HEK293 (cell line): ENCODE measurements around the gene PI4KA.

ENCODE experiments used
- BCL11A ChIP-seq: fragments of 450-650 bp; formaldehyde crosslinking; IDR thresholded peaks from 2 replicates; pipeline ENCODE4 v1.5.1; 2016; ENCODE audit warnings: low read depth, missing biosample characterization, missing genetic modification characterization
- BCL11B ChIP-seq: fragments of 450-650 bp; formaldehyde crosslinking; IDR thresholded peaks from 2 replicates; pipeline ENCODE4 v1.5.1; 2016; ENCODE audit warnings: low read depth, missing biosample characterization, missing genetic modification characterization
- GLI4 ChIP-seq: fragments of 450-650 bp; formaldehyde crosslinking; IDR thresholded peaks from 2 replicates; pipeline ENCODE4 v1.5.1; 2016; ENCODE audit warnings: missing biosample characterization, missing genetic modification characterization
- GLIS2 ChIP-seq: fragments of 450-650 bp; formaldehyde crosslinking; IDR thresholded peaks from 2 replicates; pipeline ENCODE4 v1.5.1; 2016; ENCODE audit warnings: missing biosample characterization, missing genetic modification characterization
- HOXA7 ChIP-seq: sonication (generic); formaldehyde crosslinking; IDR thresholded peaks from 2 replicates; pipeline ENCODE4 v1.8.1; 2022; ENCODE audit warnings: missing genetic modification reagents, borderline replicate concordance
- HOXD13 ChIP-seq: sonication (generic); formaldehyde crosslinking; IDR thresholded peaks from 2 replicates; pipeline ENCODE4 v1.8.0; 2022; ENCODE audit warnings: missing genetic modification reagents, borderline replicate concordance
- KLF1 ChIP-seq: fragments of 450-650 bp; formaldehyde crosslinking; IDR thresholded peaks from 2 replicates; pipeline ENCODE4 v1.5.1; 2016; ENCODE audit warnings: missing biosample characterization, missing genetic modification characterization
- KLF10 ChIP-seq: fragments of 450-650 bp; IDR thresholded peaks from 2 replicates; pipeline ENCODE4 v1.5.1; 2018; ENCODE audit warnings: missing biosample characterization, mild to moderate bottlenecking, missing genetic modification characterization
- KLF17 ChIP-seq: fragments of 450-650 bp; formaldehyde crosslinking; IDR thresholded peaks from 2 replicates; pipeline ENCODE4 v1.5.1; 2016; ENCODE audit warnings: missing biosample characterization, missing genetic modification characterization
- MYNN ChIP-seq: fragments of 450-650 bp; formaldehyde crosslinking; IDR thresholded peaks from 2 replicates; pipeline ENCODE4 v1.5.1; 2016; ENCODE audit warnings: missing biosample characterization, missing genetic modification characterization, borderline replicate concordance
- OVOL3 ChIP-seq: fragments of 450-650 bp; formaldehyde crosslinking; IDR thresholded peaks from 2 replicates; pipeline ENCODE4 v1.5.1; 2016; ENCODE audit warnings: missing biosample characterization, missing genetic modification characterization
- PRDM2 ChIP-seq: fragments of 450-650 bp; formaldehyde crosslinking; IDR thresholded peaks from 2 replicates; pipeline ENCODE4 v1.5.1; 2016; ENCODE audit warnings: missing biosample characterization, missing genetic modification characterization, borderline replicate concordance
- SCRT2 ChIP-seq: fragments of 450-650 bp; formaldehyde crosslinking; IDR thresholded peaks from 2 replicates; pipeline ENCODE4 v1.5.1; 2016; ENCODE audit warnings: missing biosample characterization, missing genetic modification characterization
- TRIM28 ChIP-seq: IDR thresholded peaks from 2 replicates; pipeline ENCODE4 v1.6.1; 2011; ENCODE audit warnings: low read length, control low read depth, borderline replicate concordance
- ZBTB11 ChIP-seq: fragments of 450-650 bp; formaldehyde crosslinking; conservative IDR thresholded peaks from 2 replicates; pipeline ENCODE4 v1.5.1; 2016; ENCODE audit warnings: low read depth, missing biosample characterization, missing genetic modification characterization
- ZFP37 ChIP-seq: fragments of 450-650 bp; formaldehyde crosslinking; IDR thresholded peaks from 2 replicates; pipeline ENCODE4 v1.5.1; 2016; ENCODE audit warnings: missing biosample characterization, missing genetic modification characterization
- ZNF10 ChIP-seq: fragments of 450-650 bp; formaldehyde crosslinking; IDR thresholded peaks from 2 replicates; pipeline ENCODE4 v1.5.1; 2017; ENCODE audit warnings: missing biosample characterization, missing genetic modification characterization
- ZNF112 ChIP-seq: fragments of 450-650 bp; formaldehyde crosslinking; IDR thresholded peaks from 2 replicates; pipeline ENCODE4 v1.5.0; 2017; ENCODE audit warnings: missing biosample characterization, missing genetic modification characterization
- ZNF23 ChIP-seq: fragments of 450-650 bp; formaldehyde crosslinking; IDR thresholded peaks from 2 replicates; pipeline ENCODE4 v1.5.1; 2016; ENCODE audit warnings: missing biosample characterization, missing genetic modification characterization, borderline replicate concordance
- ZNF366 ChIP-seq: fragments of 450-650 bp; formaldehyde crosslinking; conservative IDR thresholded peaks from 2 replicates; pipeline ENCODE4 v1.5.1; 2016; ENCODE audit warnings: missing biosample characterization, missing genetic modification characterization
- ZNF473 ChIP-seq: fragments of 450-650 bp; formaldehyde crosslinking; IDR thresholded peaks from 2 replicates; pipeline ENCODE4 v1.5.1; 2017; ENCODE audit warnings: missing biosample characterization, missing genetic modification characterization
- ZNF488 ChIP-seq: fragments of 450-650 bp; formaldehyde crosslinking; IDR thresholded peaks from 2 replicates; pipeline ENCODE4 v1.5.1; 2016; ENCODE audit warnings: missing biosample characterization, missing genetic modification characterization
- ZNF501 ChIP-seq: fragments of 450-650 bp; formaldehyde crosslinking; IDR thresholded peaks from 2 replicates; pipeline ENCODE4 v1.5.1; 2016; ENCODE audit warnings: missing biosample characterization, missing genetic modification characterization
- ZNF629 ChIP-seq: fragments of 450-650 bp; formaldehyde crosslinking; IDR thresholded peaks from 2 replicates; pipeline ENCODE4 v1.5.1; 2017; ENCODE audit warnings: missing biosample characterization, missing genetic modification characterization
- ZNF660 ChIP-seq: fragments of 450-650 bp; IDR thresholded peaks from 2 replicates; pipeline ENCODE4 v1.5.1; 2018; ENCODE audit warnings: missing biosample characterization, mild to moderate bottlenecking, missing genetic modification characterization
- ZNF792 ChIP-seq: fragments of 450-650 bp; formaldehyde crosslinking; IDR thresholded peaks from 2 replicates; pipeline ENCODE4 v1.5.1; 2016; ENCODE audit warnings: missing biosample characterization, missing genetic modification characterization
- ZSCAN18 ChIP-seq: fragments of 450-650 bp; formaldehyde crosslinking; IDR thresholded peaks from 2 replicates; pipeline ENCODE4 v1.5.1; 2016; ENCODE audit warnings: missing biosample characterization, missing genetic modification characterization

Gene PI4KA

GRCh38 chr22:20777420-20778177 is 81.0 kb downstream of the PI4KA start (continued):
- no peak for TF ChIP-seq ZSCAN18
- TF ChIP-seq ZNF23 (tag by site-specific recombination): no peak
- TF ChIP-seq KLF10 (tag by site-specific recombination): peak; percentile 51; the same call in 1 of the 2 replicates
- no peak for TF ChIP-seq ZFP37 (tag by site-specific recombination)
- TF ChIP-seq ZNF792 (tag by site-specific recombination): no peak
- no peak for TF ChIP-seq ZBTB11 (tag by site-specific recombination)
- TF ChIP-seq ZNF10 (tag by site-specific recombination): no peak
- TF ChIP-seq MYNN (tag by site-specific recombination): no peak
- no peak for TF ChIP-seq OVOL3 (tag by site-specific recombination)
- TF ChIP-seq BCL11A (tag by site-specific recombination): peak; percentile 49; the same call in 1 of the 2 replicates
- TF ChIP-seq ZNF112 (tag by site-specific recombination): no peak
- no peak for TF ChIP-seq PRDM2 (tag by site-specific recombination)
- TF ChIP-seq ZNF660: peak; percentile 88
- no peak for TF ChIP-seq HOXD13 (CRISPR knock-in tag)
- peak; percentile 86 for TF ChIP-seq ZNF629
- peak; percentile 63; the same call in 1 of the 2 replicates for TF ChIP-seq ZNF366 (tag by site-specific recombination)
- TF ChIP-seq KLF17 (tag by site-specific recombination): peak; percentile 80
- TF ChIP-seq TRIM28: no peak; the same call in 1 of the 2 replicates
- no peak for TF ChIP-seq ZNF501 (tag by site-specific recombination)
- peak; percentile 87 for TF ChIP-seq KLF1 (tag by site-specific recombination)
- peak; percentile 20; the same call in 1 of the 2 replicates for TF ChIP-seq GLIS2 (tag by site-specific recombination)
- TF ChIP-seq BCL11B (tag by site-specific recombination): no peak
- TF ChIP-seq GLI4 (tag by site-specific recombination): no peak
- no peak for TF ChIP-seq ZNF473
- no peak for TF ChIP-seq SCRT2 (tag by site-specific recombination)
- no peak for TF ChIP-seq HOXA7
- TF ChIP-seq ZNF488 (tag by site-specific recombination): no peak
